Epithelial cell of esophagus (primary cell): ENCODE measurements around the gene ANO1.
"Not testable (repeated sequence)": the region's sequence is repeated elsewhere in the genome, so short reads cannot be mapped to it uniquely, and the experiment has no call there.

Experiments used
- DNase-seq: peaks from one replicate; pipeline ENCODE4 v3.0.0; 2010; ENCODE audit warnings: low read depth
- H3K4me3 ChIP-seq: 2 replicates; pipeline ENCODE4 v1.5.1; 2011; ENCODE audit warnings: mild to moderate bottlenecking, low read length, control low read depth
- TF ChIP-seq, protein P1 (sequence below): IDR thresholded peaks from 2 replicates; pipeline ENCODE4 v1.5.1; 2011; ENCODE audit warnings: low read depth, mild to moderate bottlenecking, low read length, control low read depth, inconsistent platforms; ENCODE audit not compliant: insufficient read depth; ENCODE audit errors: missing control alignments

ANO1 gene

DNA sequence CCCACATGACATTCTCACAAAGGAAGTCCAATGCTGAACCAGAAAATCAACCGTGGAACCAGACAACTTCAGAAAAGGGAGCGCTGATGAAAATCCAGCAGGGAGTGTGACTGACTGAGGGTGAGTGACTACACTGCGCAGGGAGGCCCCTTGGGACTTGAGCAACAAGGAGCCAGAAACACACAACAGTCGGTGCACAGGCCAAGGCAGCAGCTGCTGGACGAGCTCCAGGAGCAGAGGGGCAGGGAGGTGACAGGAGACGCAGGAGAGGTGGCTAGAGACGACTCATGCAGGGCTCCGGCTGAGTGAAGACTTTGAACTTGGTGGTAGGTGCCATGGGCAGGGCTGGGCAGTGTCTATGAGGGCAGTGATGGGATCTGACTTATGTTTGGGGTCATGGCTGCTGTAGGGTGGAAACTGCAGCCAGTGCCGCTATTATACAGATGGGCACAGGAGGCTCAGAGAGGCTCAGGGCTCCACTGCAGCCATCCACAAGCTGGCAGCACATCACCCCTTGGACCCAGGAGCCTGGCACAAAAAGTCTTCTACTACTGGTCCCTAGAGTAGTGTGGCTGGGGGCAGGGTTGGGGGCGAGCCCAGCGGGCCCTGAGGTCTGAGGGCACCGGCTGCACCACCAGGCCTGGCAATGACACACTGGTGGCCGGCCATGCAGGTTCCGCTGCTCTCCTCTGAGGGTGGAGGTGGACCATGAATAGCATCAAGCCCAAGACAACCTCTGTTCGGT lies 114.7 kb downstream of the ANO1 start:
- TF ChIP-seq, protein P1, sequence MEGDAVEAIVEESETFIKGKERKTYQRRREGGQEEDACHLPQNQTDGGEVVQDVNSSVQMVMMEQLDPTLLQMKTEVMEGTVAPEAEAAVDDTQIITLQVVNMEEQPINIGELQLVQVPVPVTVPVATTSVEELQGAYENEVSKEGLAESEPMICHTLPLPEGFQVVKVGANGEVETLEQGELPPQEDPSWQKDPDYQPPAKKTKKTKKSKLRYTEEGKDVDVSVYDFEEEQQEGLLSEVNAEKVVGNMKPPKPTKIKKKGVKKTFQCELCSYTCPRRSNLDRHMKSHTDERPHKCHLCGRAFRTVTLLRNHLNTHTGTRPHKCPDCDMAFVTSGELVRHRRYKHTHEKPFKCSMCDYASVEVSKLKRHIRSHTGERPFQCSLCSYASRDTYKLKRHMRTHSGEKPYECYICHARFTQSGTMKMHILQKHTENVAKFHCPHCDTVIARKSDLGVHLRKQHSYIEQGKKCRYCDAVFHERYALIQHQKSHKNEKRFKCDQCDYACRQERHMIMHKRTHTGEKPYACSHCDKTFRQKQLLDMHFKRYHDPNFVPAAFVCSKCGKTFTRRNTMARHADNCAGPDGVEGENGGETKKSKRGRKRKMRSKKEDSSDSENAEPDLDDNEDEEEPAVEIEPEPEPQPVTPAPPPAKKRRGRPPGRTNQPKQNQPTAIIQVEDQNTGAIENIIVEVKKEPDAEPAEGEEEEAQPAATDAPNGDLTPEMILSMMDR, result no peak
- DNase-seq, result no peak
- no peak overlapping the region for H3K4me3 ChIP-seq

DNA sequence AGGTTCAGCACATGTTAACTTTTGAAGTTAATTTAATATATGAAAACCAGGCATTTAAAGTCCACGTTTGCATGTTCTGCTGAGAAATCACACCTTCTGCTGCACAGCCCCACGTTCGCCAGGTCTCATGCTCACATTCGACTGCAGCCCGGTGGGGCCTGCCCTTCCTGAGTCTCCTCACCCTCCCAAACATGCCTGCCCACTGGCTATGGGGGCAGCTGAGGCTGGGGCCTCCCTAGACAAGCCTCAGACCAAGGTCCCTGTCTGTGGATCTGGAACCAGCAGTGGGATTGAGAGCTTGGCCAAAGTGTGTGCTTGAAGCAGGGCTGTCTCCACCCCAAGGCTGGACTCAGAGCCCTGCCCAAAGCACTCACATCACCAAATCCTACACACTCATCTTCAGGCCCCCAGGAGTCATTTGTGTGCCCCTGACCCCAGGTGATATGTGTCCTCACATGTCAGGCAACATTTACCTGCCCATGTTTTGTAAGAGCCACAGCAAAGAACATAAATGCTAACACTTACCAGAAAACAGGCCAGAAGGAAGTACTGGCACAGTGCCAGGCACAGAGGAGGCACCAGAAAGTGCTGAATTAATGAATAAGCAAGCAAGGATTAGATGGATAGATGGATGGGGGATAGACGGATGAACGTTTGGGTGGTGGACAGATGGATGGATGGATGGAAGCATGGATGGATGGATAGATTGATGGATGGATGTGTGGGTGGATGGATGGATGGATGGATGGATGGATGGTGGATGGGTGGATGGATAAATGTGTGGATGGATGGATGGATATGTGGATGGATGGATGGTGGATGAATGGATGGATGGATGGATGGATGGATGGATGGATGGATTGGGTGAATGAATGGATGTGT lies 115.5 kb downstream of the ANO1 start:
- TF ChIP-seq, protein P1, result no peak
- DNase-seq, result no peak

DNA sequence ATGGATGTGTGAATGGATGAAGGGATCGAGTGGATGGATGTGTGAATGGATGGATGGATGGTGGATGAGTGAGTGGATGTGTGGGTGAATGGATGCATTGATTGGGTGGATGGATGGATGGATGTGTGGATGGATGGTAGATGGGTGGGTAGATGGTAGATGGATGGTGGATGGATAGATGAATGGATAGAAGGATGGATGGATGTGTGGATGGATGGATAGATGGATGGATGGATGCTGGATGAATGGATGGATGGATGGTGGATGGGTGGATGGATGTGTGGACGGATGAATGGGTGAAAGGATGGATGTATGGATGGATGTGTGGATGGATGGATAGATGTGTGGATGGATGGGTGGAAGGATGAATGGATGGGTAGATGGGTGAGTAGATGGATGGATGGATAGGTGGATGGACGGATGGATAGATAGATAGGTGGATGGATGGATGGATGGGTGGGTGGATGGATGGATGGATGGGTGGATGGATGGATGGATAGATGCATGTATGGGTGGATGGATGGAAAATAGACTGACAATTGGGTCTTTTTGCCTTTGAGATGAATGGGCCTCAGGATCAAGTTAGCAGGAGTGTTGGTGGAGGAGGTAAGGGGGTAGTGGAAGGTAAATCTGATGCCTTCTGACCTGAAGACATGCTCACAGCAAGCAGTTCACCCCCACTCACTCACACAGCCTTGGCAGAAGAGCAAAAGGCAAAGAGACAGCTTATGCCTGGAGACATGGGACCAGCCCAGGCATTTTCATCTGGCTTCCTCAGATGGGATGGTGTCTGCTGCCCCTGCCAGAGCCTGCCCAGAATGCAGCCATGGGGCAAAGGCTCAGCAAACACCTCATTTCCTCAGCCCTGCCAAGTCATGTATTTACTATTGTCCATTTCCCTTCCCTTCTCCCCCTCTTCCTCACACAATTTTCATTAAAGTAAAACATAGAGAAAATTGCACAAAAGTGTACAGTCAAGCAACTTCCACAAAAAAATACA lies 117.0 kb downstream of the ANO1 start:
- TF ChIP-seq, protein P1, result no peak
- no peak overlapping the region for H3K4me3 ChIP-seq
- DNase-seq, result peak; percentile 56

More for the DNA sequence above, 115.5 kb downstream of the ANO1 start:
- no peak overlapping the region for H3K4me3 ChIP-seq

DNA sequence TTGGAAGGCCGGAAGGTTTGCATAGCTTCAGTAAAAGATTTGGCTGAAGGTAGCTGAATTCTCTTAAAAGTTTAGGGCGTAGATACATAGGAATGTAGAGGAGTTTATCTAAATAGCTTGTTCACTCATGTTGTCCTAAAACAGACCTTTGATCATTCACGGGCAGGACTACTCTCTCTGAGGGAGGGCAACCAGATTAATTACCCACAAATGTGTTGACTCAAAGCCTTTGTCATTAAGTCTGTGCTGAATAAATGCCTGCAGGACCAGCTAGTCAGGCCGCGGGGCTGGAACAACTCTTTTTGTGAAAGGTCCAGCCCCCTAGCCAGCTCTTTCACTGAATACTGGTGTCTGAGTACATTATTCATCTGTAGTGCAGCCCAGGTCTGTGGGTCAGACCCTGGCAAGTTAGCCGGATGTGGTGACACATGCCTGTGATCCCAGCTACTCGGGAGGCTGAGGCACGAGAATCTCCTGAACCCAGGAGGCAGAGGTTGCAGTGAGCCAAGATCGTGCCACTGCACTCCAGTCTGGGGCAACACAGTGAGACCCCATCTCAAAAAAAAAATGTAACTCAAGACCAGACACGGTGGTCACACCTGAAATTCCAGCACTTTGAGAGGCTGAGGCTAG lies 122.2 kb downstream of the ANO1 start:
- DNase-seq, result no peak
- TF ChIP-seq, protein P1, result no peak
- no peak overlapping the region for H3K4me3 ChIP-seq

DNA sequence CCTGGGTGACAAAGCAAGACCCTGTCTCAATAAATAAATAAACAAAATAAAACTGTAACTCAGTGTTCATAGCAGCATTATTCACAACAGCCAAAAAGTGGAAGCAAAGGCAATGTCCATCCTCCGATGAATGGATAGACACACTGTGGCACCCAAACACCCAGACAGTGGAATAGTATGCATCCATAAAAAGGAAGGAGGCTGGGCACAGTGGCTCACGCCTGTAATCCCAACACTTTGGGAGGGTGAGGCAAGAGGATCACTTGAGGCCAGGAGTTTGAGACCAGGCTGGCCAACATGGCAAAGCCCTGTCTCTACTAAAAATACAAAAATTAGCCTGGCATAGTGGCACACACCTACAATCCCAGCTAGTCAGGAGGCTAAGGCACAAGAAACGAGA lies 122.9 kb downstream of the ANO1 start:
- DNase-seq, H3K4me3 ChIP-seq: not testable (repeated sequence)

DNA sequence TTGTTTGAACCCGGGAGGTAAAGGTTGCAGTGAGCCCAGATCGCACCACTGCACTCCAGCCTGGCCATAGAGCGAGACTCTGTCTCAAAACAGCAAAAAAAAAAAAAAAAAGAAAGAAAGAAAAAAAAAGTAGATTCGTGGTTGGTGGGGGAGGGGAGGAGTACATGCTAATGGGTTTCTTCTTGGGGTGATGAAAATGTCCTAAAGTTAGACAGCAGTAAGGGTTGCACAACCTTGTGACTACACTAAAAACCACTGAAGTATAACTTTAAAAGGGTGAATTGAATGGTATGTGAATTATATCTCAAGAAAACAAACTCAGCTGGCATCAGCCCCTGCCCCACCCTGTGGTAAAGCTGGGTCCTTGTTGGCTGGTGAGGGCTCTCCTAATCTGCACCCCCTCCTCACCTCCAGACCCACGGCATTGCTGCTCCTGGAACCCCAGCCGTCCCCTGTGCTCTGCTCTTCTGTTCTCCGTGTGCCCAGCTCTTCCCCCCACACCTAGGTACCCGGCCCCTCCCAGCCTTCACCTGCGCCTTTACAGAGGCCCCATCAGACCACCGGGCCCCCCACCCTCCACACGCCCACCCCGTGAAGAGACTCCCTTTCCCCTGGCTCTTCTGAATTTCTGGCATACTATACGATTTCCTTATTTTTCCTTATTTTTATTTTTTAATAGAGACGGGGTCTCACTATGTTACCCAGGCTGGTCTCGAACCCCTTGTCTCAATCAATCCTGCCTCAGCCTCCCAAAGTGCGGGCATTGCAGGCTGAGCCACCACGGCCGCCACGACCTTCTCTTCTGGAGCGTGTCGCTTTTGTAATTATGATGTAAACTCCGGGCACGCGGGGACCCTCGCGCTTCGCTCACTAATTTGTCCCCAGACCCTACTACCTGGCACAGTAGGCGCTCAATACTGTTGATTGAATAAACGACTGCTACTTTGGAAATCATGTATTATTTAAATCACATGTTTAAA lies 124.1 kb downstream of the ANO1 start:
- TF ChIP-seq, protein P1, result no peak
- no peak for DNase-seq
- peak overlapping the region; percentile 61 for H3K4me3 ChIP-seq
